Ectodermal cell (in vitro differentiated cells): ENCODE results near the gene RPTOR.

Source experiments
- H3K27ac ChIP-seq: 2 replicates; pipeline ENCODE4 v1.7.0; 2013; ENCODE audit warnings: mild to moderate bottlenecking, low read depth, low read length; ENCODE audit not compliant: insufficient read depth, poor library complexity, severe bottlenecking
- H3K27me3 ChIP-seq: 2 replicates; pipeline ENCODE4 v1.7.0; 2013; ENCODE audit warnings: mild to moderate bottlenecking, low read length; ENCODE audit not compliant: insufficient read depth, control insufficient read depth, poor library complexity, severe bottlenecking
- H3K36me3 ChIP-seq: one replicate; pipeline ENCODE4 v1.7.0; 2013; ENCODE audit warnings: low read length; ENCODE audit not compliant: control insufficient read depth, insufficient read depth
- H3K4me1 ChIP-seq: one replicate; pipeline ENCODE4 v1.7.0; 2013; ENCODE audit warnings: low read length; ENCODE audit not compliant: control insufficient read depth, insufficient read depth
- H3K4me3 ChIP-seq: 2 replicates; pipeline ENCODE4 v1.7.0; 2013; ENCODE audit warnings: low read depth, low read length, control low read depth; ENCODE audit not compliant: insufficient read depth
- H3K9me3 ChIP-seq: 2 replicates; pipeline ENCODE4 v1.7.0; 2013; ENCODE audit warnings: mild to moderate bottlenecking, low read length, moderate library complexity; ENCODE audit not compliant: control insufficient read depth
- WGBS, 2 experiments: methylation state at CpG; one replicate each; pipeline ENCODE4 v1.1.7; 2013; ENCODE audit warnings: missing lambda C conversion rate in 2 of 2; 5-methylcytosine and 5-hydroxymethylcytosine counted together

The RPTOR gene

GRCh38 chr17:80858301-80859001, 313.8 kb downstream of the RPTOR start:
- H3K27ac ChIP-seq = no peak overlapping the region
- H3K9me3 ChIP-seq = no peaks in the 10 kb centered on the region
- H3K4me3 ChIP-seq = no peak overlapping the region
- 94 to 95% methylated on average over 20 of the region's 20 CpGs for WGBS, 2 experiments
- H3K36me3 ChIP-seq = peaks cover 9% of the 10 kb centered on the region
- H3K27me3 ChIP-seq = no peaks in the 10 kb centered on the region
- peaks cover 12% of the 10 kb centered on the region for H3K4me1 ChIP-seq

- Histone ChIP-seq H3K4me3 (no peak overlapping the region), H3K27ac (no peak overlapping the region), H3K27me3 (no peaks in the 10 kb centered on the region), H3K36me3 (peaks cover 9% of the 10 kb centered on the region), H3K4me1 (peaks cover 12% of the 10 kb centered on the region), H3K9me3 (no peaks in the 10 kb centered on the region)
- 67 to 68% methylated on average over 40 of the region's 40 CpGs for WGBS, 2 experiments
Observed at GRCh38 chr17:80859002-80859941, 314.6 kb downstream of the RPTOR start.

- 85 to 90% methylated on average over 20 of the region's 20 CpGs for WGBS, 2 experiments
- Histone ChIP-seq H3K27me3 (no peaks in the 10 kb centered on the region), H3K36me3 (peaks cover 9% of the 10 kb centered on the region), H3K9me3 (no peaks in the 10 kb centered on the region), H3K4me1 (peaks cover 12% of the 10 kb centered on the region), H3K27ac (no peak overlapping the region), H3K4me3 (no peak overlapping the region)
Observed at GRCh38 chr17:80860101-80860671, 315.5 kb downstream of the RPTOR start.

- WGBS, 2 experiments = 93 to 95% methylated on average over 11 of the region's 11 CpGs
- peaks cover 9% of the 10 kb centered on the region for H3K36me3 ChIP-seq
- H3K4me1 ChIP-seq = peaks cover 12% of the 10 kb centered on the region
Observed at GRCh38 chr17:80860703-80861417, 316.2 kb downstream of the RPTOR start.

GRCh38 chr17:80861418-80861815, 316.8 kb downstream of the RPTOR start:
- no peak overlapping the region for H3K27ac ChIP-seq
- H3K9me3 ChIP-seq = no peaks in the 10 kb centered on the region
- no peaks in the 10 kb centered on the region for H3K27me3 ChIP-seq
- H3K4me3 ChIP-seq = no peak overlapping the region
- peaks cover 12% of the 10 kb centered on the region for H3K4me1 ChIP-seq
- WGBS, 2 experiments = 93 to 96% methylated on average over 11 of the region's 11 CpGs
- peaks cover 9% of the 10 kb centered on the region for H3K36me3 ChIP-seq

More at GRCh38 chr17:80860703-80861417, 316.2 kb downstream of the RPTOR start:
- H3K27ac ChIP-seq = no peak overlapping the region
- H3K27me3 ChIP-seq = no peaks in the 10 kb centered on the region
- H3K4me3 ChIP-seq = no peak overlapping the region
- no peaks in the 10 kb centered on the region for H3K9me3 ChIP-seq

GRCh38 chr17:80861892-80862291, 317.3 kb downstream of the RPTOR start:
- H3K4me1 ChIP-seq = peaks cover 12% of the 10 kb centered on the region
- WGBS, 2 experiments = 74 to 76% methylated on average over 8 of the region's 8 CpGs
- H3K4me3 ChIP-seq = no peak overlapping the region
- peaks cover 9% of the 10 kb centered on the region for H3K36me3 ChIP-seq
- no peaks in the 10 kb centered on the region for H3K9me3 ChIP-seq
- no peaks in the 10 kb centered on the region for H3K27me3 ChIP-seq
- H3K27ac ChIP-seq = no peak overlapping the region

GRCh38 chr17:80862481-80862961, 317.9 kb downstream of the RPTOR start:
- no peak overlapping the region for H3K27ac ChIP-seq
- H3K9me3 ChIP-seq = no peaks in the 10 kb centered on the region
- H3K36me3 ChIP-seq = peaks cover 9% of the 10 kb centered on the region
- H3K27me3 ChIP-seq = no peaks in the 10 kb centered on the region
- peaks cover 12% of the 10 kb centered on the region for H3K4me1 ChIP-seq
- WGBS, 2 experiments = 93 to 94% methylated on average over 20 of the region's 20 CpGs
- H3K4me3 ChIP-seq = no peak overlapping the region

- peaks cover 9% of the 10 kb centered on the region for H3K36me3 ChIP-seq
- H3K27me3 ChIP-seq = no peaks in the 10 kb centered on the region
- WGBS, 2 experiments = 97 to 98% methylated on average over 10 of the region's 10 CpGs
- H3K9me3 ChIP-seq = no peaks in the 10 kb centered on the region
- H3K4me1 ChIP-seq = peaks cover 12% of the 10 kb centered on the region
- no peak overlapping the region for H3K27ac ChIP-seq
- no peak overlapping the region for H3K4me3 ChIP-seq
Observed at GRCh38 chr17:80862978-80863377, 318.3 kb downstream of the RPTOR start.

GRCh38 chr17:80863626-80864025, 319.0 kb downstream of the RPTOR start:
- peaks cover 9% of the 10 kb centered on the region for H3K36me3 ChIP-seq
- H3K4me1 ChIP-seq = peaks cover 12% of the 10 kb centered on the region
- no peaks in the 10 kb centered on the region for H3K27me3 ChIP-seq
- H3K9me3 ChIP-seq = no peaks in the 10 kb centered on the region
- no peak overlapping the region for H3K27ac ChIP-seq
- H3K4me3 ChIP-seq = no peak overlapping the region
- 95% methylated on average over 12 to 13 of the region's 13 CpGs for WGBS, 2 experiments
